ENCODE data around the gene WNT4.

The WNT4 gene

DNA sequence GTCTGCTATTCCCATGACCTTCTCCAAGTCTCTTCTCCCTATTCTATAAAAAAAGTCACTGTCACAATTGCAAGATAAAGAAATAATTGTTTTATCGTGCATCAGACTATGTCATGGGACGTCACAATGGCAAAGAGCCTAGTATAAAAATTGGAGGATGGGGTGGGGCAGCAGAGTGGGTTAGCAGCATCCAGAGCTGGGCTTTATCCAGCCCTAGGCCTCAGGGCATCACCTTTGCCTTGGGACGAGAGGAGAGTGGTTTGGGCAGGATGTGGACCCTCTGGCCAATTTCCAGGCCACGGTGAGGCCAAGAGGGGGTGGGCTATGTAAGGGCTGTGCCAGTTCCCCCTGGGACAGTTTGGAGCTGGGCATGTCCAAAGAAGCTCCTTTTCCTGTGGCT is 25.7 kb downstream of the WNT4 start:
- peak overlapping the region in 1 of 21 experiments; percentile 63 for H3K27ac ChIP-seq
- no peak overlapping the region for H3K4me3 ChIP-seq

DNA sequence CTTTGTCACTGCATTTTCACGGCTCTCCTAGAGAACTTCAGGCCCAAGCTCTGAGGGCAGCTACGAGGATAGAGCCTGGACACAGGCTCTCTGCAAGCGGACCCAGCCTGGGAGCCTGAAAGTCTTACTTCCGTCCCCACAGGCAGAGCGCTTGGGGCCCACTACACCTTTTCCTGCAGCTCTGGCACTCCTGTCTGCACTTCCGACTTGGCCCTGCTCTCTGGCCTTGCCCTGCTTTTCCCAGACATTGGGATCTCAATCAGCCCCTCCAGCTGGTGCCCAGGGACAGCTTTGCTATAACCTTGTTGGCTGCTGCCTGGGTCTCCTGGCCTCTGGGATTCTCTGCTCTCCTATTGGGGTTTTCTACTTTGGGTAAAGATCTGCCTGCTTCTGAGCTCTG is 27.6 kb downstream of the WNT4 start:
- no peak overlapping the region for H3K4me3 ChIP-seq
- H3K27ac ChIP-seq = peak overlapping the region in 4 of 21 experiments; percentile 21 to 46 (median 30)

DNA sequence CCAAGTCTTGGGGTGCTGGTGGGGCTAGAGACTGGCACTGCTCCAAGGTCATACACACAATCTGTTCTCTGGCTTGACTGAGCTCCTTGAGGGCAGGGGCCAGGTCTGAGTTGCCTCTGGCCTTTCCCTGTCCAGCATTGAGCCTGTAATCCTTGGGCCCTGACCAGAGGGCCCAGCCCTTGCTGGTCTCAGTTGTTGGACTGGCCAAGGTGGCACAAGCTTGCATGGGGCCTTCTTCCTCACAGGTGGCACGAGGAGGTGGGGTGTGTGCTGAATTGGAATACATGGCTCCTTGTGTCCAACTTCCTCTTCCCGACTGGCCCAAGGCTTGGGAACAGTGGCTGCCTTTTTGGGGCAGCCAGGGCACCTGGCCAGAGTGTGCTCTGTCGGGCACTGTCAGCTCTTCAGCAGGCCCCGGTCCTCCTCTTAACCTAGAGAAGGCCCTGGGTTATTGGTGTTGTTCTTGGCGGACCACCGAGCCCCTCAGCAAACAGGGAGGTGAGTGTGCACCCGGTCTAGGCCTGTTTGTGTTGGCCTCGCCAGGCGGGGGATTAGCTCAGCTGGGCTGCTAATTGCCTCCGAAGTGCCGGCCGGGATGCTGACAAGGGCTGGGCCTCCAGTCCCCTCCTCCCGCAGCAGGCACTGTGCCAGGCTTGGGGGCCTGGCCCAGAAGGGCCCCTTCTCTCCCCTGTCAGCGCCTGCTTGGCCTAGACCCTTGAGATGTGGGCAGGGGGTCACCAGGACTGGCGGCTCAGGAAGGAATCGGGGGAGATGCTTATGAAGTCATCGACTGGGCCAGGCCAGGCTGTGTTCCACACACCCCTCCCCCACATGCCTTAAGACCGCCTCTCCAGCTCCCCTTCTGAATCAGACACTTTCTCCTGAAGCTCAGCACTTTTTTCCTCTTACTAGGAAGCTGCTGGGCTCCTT is 28.5 kb downstream of the WNT4 start:
- Histone ChIP-seq H3K27ac (peak overlapping the region in 4 of 21 experiments; percentile 22 to 49 (median 38)), H3K4me3 (no peak overlapping the region)

DNA sequence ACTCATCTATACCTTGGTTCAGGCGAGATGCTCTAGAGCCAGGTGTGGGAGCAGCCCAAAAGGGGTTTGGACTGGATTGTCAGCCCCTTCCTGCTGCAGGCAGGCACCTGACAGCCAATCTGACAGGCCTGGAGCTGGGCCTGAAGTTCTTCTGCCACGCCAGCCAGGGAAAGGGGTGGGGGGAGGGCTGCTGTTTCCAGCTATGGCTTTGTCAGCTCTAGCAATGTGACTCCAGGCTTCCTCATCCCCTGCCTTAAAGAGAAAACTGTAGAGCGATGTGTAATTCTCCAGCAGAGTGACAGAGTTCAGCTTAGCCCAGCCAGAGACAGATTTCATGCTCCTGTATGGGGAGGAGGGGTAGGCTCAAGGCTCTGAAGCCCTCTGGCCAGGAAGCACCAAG is 30.3 kb downstream of the WNT4 start:
- Histone ChIP-seq H3K4me3 (no peak overlapping the region), H3K27ac (no peak overlapping the region)

DNA sequence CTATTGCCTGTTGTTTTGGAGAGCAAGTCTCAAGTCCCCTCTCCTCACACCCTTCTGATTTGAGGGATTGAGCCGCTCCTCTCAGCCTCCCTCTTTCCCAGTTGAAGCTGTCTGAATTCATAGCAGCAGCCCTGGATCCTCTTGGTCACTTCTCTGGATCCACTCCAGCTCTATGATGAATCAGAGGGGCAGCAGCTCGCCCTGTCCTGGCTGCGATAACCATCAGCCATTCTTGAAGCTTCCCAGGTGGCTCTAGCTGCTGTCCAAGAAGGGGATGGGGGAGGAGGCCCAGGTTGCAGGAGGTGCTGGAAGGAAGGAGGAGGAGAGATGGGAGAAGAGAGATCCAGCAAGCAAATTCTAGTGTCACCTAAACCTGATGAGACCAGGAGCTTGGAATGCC is 31.3 kb downstream of the WNT4 start:
- Histone ChIP-seq H3K27ac (peak overlapping the region in 1 of 21 experiments; percentile 3), H3K4me3 (no peak overlapping the region)

DNA sequence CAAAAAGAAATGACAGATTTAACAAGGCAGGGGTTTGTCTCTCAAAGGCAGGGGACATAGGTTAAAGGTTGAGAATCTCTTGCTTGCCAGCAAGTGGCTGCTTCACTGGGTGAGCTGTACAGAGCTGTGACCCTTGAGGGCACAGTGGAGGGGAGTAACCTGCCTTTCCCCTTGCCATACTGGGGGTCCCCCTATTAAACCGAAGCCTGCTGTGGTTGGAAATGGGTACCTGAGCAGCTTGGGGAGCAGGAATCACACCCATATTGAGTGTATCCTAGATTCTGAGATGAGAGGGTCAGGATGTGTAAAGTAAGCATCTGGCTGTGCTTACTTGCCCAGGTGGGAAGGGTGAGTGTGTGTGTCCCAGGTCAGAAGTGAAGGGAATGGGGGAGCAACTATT is 31.8 kb downstream of the WNT4 start:
- H3K4me3 ChIP-seq = no peak overlapping the region
- H3K27ac ChIP-seq = peak overlapping the region in 1 of 21 experiments; percentile 3

DNA sequence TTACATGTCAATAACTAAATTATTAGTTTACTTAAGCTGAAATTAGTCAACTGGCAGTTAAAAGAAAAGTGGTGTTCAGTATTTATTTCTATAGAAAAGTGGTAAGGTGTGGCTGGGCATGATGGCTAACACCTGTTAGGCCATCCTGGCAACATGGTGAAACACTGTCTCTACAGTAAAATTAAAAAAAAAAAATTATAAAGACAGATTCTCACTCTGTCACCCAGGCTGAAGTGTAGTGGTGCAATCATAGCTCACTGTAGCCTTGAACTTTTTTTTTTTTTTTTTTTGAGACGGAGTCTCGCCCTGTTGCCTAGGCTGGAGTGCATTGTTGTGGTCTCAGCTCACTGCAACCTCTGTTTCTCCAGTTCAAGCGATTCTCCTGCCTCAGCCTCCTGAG is 32.9 kb downstream of the WNT4 start:
- no peak overlapping the region for H3K4me3 ChIP-seq
- no peak overlapping the region for H3K27ac ChIP-seq

DNA sequence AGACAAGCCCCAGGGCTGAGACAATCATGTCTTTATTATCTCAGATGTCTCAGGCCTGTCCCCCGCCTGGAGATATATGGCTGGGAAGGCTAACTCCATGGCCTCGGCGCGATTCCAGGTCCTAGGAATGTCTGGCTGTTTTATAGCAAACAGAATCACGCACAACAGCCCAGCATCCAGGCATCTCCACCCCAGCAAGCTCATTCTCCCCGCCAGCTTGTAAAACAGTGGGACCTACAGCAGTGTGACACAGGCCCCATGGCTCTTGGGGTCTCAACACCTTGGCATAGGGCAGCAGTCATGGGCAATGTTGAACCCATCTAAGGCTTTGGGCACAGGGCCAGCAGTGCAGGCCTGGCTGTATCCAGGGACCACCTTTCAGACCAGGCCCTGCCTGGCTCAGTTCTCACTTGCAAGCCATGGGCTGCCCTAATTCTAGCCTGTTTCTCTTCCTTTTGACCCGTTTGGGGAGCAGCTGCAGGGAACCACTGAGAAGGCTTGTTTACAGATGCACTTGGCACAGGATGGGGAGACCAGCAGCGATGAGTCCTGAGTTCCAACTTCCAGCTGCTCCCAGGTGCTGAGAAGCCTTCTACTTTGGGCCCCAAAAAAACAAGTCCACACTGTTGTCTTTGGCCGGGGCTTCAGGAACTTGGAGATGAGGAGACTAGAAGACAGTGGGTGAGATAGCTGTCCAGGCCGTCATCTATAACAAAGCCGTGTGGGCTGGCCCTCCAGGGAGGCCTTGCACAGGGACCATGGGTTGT is 34.4 kb downstream of the WNT4 start:
- peak overlapping the region in 2 of 21 experiments; percentile 28 to 53 for H3K27ac ChIP-seq

DNA sequence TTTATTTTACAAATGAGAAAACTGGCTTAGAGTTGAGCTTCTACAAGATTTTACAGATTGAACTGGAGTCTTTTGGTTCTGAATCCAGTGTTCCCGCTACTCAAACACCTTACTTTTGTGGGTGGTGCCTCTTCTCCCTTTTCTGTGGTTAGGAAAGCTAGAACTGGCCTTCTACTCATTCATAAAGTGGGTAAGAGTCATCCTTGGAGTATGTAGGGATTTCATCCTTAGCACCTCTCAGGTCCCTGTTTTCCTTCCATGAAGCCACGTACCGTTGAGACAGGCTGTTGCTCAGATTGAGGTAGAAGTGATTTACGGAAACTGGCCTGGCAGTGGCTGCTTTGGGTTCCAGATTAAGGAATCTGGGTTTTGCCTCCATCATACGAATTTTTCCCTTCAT is 35.8 kb downstream of the WNT4 start:
- Histone ChIP-seq H3K4me3 (no peak overlapping the region), H3K27ac (no peak overlapping the region)

More for the DNA sequence above, 34.4 kb downstream of the WNT4 start:
- H3K4me3 ChIP-seq = no peak overlapping the region

DNA sequence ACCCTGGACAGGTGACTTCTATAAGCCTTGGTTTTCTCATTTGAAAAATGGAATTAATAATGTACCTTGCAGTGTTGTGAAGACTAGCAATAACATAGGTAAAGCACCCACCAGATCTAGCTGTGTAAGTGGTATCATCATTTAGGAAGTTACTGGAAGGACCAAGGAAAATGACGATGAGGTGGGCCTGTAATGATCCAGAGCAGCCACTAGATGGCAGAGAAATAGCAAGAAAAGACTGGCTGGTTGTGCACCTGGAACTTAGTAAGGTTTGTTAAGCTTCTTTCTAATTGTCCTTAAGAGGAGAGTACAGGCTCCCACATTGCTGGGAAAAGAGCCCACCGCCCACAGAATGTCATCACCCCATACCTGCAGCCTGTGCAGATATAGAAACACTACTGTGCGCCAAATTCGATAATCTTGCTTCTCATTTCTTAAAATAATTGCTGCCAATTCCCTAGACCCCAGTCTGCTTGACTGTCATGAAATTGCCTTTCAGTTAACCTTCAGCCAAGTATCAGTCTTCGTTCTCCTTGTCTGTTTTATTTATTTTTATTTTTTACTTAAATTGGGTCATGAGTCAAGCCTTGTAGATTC is 37.2 kb downstream of the WNT4 start:
- H3K4me3 ChIP-seq = no peak overlapping the region

DNA sequence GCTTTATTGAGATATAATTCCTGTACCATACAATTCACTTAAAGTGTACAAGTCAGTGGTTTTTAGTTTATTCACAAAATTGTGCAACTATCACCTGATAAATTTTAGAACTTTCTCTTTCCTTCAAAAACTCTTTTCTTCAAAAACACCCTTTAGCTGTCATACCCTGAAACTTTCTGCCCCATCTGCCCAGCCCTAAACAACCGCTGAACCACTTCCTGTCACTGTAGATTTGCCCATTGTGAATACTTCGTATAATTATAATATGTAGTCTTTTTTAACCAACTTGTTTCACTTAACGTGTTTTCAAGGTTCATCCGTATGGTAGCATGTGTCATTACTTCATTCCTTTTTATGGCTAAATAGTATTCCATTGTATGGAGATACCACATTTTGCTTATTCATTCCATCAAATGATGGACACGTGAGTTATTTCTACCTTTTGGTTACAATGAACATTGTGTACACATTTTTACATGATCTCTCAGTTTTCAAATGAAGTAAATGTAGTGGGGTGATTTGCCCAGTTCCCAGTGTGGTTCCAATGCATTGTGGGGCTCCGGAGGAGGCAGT is 37.9 kb downstream of the WNT4 start:
- Histone ChIP-seq H3K27ac (no peak overlapping the region), H3K4me3 (no peak overlapping the region)

More for the DNA sequence above, 37.2 kb downstream of the WNT4 start:
- H3K27ac ChIP-seq = no peak overlapping the region

DNA sequence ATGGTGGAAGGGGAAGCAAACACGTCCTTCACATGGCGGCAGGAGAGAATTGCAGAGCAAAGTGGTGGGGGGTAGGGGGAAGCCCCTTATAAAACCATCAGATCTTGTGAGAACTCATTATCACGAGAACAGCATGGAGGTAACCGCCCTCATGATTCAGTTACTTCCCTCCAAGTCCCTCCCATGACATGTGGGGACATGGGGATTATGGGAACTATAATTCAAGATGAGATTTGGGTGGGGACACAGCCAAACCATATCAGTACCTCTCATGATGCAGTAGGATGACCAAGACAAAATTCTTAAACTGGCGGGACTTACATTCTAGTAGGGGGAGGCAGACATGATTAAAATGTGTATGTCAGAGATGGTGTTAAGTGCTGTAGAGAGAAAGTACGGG is 38.8 kb downstream of the WNT4 start:
- Histone ChIP-seq H3K27ac (no peak overlapping the region), H3K4me3 (no peak overlapping the region)

DNA sequence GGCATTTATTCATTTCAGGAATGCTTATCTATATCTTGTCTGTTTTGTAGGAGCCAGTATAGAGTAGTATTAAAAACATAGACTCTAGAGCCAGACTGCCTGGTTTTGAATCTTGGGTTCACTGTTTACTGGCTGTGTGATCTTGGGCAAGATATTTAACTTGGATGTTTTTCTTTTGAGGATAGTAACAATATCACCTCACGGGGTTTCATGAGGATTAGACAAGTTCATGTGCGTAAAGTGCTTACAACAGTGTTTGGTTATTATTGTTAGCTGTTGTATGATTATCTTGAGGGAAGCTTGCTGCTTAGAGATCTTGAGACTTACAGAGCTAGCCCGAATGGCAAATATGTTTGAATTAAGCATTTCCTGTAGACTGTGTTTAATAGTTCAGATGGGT is 40.2 kb downstream of the WNT4 start:
- H3K4me3 ChIP-seq = no peak overlapping the region
- H3K27ac ChIP-seq = no peak overlapping the region

DNA sequence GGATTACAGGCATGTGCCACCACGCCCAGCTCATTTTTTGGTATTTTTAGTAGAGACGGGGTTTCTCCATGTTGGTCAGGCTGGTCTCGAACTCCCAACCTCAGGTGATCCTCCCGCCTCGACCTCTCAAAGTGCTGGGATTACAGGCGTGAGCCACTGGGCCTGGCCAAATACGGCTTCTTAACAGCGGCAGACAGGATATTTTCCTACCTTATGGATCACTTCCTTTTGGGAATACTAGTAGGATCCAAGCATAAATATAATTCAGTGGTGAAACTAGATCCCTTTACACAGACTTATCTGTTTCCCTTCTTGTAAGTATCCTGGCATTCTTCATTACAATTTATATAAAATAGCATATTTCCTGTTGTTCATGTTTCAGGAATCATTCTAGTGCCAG is 40.9 kb downstream of the WNT4 start:
- no peak overlapping the region for H3K27ac ChIP-seq
- H3K4me3 ChIP-seq = no peak overlapping the region

DNA sequence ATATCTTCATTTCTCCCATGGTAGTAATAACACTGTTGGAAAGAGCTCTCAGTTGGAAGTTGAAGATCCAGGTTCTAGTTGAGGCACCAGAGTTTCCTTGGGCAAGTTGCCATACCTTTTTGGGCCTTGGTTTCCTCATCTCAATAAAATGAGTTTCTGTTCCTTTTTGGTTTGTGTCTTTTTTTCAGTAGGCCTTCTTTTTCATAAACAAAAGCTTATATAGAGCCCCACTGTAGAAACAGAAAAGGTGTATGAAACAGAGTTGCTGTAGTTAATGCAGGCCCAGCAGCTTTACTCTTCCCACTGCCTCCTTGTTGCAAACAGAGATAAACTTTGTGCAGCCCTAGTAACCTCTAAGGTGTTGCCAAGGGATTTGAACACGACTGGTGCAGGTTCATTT is 41.7 kb downstream of the WNT4 start:
- Histone ChIP-seq H3K27ac (no peak overlapping the region), H3K4me3 (no peak overlapping the region)

DNA sequence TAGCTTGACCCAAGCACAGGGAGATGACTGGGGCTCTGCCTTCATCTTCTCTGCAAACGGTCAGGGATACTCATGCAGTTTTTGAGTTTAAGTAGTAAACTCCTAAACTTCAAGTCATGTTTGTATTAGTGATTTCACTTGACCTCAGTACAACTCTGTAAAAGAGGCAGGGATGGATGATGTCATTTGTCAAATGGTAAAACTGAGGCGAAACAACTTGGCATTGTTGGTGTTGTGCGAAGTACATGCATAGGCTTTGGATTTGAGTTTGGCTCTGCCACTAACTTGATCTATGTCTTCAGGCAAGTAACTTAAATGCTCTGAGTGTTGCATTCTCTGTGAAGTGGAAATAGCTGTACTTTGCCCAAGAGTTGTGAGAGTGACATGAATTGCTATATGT is 42.7 kb downstream of the WNT4 start:
- Histone ChIP-seq H3K4me3 (no peak overlapping the region), H3K27ac (no peak overlapping the region)

DNA sequence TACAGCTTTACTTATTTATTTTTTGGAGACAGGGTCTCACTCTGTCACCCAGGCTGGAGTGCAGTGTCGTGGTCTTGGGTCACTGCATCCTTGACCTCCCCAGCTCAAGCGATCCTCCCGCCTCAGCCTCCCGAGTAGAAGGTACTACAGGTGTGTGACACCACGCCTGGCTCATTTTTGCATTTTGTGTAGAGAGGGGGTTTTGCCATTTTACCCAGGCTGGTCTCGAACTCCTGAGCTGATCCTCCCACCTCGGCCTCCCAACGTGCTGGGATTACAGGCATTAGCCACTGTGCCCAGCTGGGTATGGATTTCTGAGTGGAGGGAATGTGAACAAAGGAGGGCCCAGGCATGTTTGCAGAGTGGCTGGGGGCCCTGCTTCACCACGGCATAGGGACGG is 44.1 kb downstream of the WNT4 start:
- Histone ChIP-seq H3K27ac (no peak overlapping the region), H3K4me3 (no peak overlapping the region)

DNA sequence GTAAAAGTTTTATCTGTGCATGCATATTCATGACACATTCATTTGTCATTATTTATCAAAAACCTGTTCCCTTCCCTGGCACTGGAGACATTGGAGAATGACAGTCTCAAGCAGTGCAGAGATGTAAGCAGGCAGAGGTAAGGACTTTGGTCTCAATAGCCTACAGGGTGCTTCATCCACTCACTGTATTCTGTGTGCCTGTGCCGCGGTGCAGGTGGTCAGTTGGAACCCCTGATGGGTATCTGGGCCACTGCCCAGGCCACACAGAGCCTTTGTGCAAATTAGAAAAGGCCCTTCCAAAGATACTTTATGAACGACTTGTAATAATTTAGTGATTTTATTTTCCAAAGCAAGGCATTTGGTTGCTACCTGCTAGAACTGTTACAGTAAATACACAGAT is 46.4 kb downstream of the WNT4 start:
- H3K27ac ChIP-seq = no peak overlapping the region
- H3K4me3 ChIP-seq = no peak overlapping the region

DNA sequence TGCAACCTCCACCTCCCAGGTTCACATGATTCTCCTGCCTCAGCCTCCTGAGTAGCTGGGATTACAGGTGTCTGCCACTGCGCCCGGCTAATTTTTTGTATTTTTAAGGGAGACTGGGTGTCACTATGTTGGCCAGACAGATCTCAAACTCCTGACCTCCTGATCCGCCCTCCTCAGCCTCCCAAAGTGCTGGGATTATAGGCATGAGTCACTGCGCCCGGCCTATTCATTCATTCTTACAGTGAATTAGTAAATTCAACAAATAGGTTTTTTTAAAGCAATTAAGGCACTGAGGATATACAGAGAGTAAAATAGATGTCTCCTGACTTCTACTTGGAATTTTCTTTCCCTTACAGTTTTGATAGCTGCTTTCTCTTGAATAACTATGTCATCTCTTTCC is 46.9 kb downstream of the WNT4 start:
- no peak overlapping the region for H3K4me3 ChIP-seq
- H3K27ac ChIP-seq = no peak overlapping the region

DNA sequence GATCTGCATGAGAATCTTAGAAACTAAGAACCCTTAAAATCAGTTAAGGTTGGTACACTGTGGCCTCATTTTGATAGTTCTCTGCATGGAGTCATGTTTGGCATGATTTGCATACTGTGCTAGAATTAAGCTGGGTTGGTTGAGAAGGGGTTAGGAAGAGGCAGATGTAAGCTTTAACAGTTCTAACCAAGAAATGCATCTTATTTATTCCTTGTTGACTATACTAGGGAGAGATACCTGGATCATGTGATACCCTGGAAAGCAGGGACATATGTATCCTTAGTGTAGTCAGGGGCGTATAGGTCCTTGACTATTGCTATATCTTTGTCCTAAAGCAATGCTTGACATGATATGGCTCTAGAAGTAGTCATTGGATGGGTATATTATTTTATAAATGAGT is 49.4 kb downstream of the WNT4 start:
- Histone ChIP-seq H3K27ac (no peak overlapping the region), H3K4me3 (no peak overlapping the region)
